HepG2 (cell line): ENCODE measurements around the gene ARHGAP45. TPM values are rescaled to one million over a fixed set of nuclear protein-coding genes. Genes with fewer than 3 reads are reported as not detected.
A peak's percentile ranks its signal among the peaks of the same experiment; 100 is the strongest.

Experiments used
- KMT2B ChIP-seq: IDR thresholded peaks from 2 replicates; pipeline ENCODE4 v1.6.1; 2016; ENCODE audit warnings: missing genetic modification reagents, missing compliant biosample characterization
- POLR2A ChIP-seq, 2 experiments: IDR thresholded peaks; 2 replicates each; pipeline ENCODE4 v1.6.1; 2011; ENCODE audit warnings: low read depth in 2 of 2, low read length in 2 of 2, mild to moderate bottlenecking in 1 of 2, moderate library complexity in 1 of 2; ENCODE audit not compliant: insufficient read depth in 1 of 2
- RBFOX2 ChIP-seq: fragments of 200-400 bp; formaldehyde crosslinking; IDR thresholded peaks from 2 replicates; pipeline ENCODE4 v1.6.1; 2017; ENCODE audit warnings: low read depth, mild to moderate bottlenecking, low read length
- RBM39 ChIP-seq: fragments of 200-400 bp; formaldehyde crosslinking; IDR thresholded peaks from one replicate; pipeline ENCODE4 v1.6.1; 2018; ENCODE audit warnings: antibody characterized with exemption, mild to moderate bottlenecking, low read depth, low read length; ENCODE audit not compliant: poor library complexity, severe bottlenecking
- ZC3H13 ChIP-seq: sonication (generic); formaldehyde crosslinking; IDR thresholded peaks from 2 replicates; pipeline ENCODE4 v1.8.1; 2023; ENCODE audit warnings: mild to moderate bottlenecking, missing genetic modification reagents, moderate library complexity
- ZNF709 ChIP-seq: sonication (generic); formaldehyde crosslinking; IDR thresholded peaks from 2 replicates; pipeline ENCODE4 v1.5.0; 2020; ENCODE audit warnings: mild to moderate bottlenecking, missing genetic modification reagents
- ZSCAN22 ChIP-seq: sonication (generic); formaldehyde crosslinking; IDR thresholded peaks from 2 replicates; pipeline ENCODE4 v1.4.0; 2020; ENCODE audit warnings: mild to moderate bottlenecking, missing genetic modification reagents
- polyA plus RNA-seq, 8 experiments: library from polyadenylated mRNA; depleted of rRNA in 3 of 8; stranded (reverse) in 7 of 8; unstranded in 1 of 8; fragments of >200 nt; fragmentation: Illumina TruSeq in 4 of 8; extraction: Trizol in 4 of 8; gene quantifications; 2 replicates each; pipeline versions ENCODE4 v1.2.1 to v1.2.3, GENCODE V29; 2011 to 2016; ENCODE audit warnings: low read depth in 4 of 8, missing spikeins in 1 of 8, mixed read lengths in 1 of 8; ENCODE audit not compliant: insufficient read depth in 1 of 8
- total RNA-seq, 5 experiments: library from RNA; depleted of rRNA; stranded (reverse); fragments of >200 nt; fragmentation: Illumina TruSeq; extraction: Trizol; gene quantifications; 2 replicates each; pipeline ENCODE4 v1.2.3, GENCODE V29; 2016; ENCODE audit warnings: low read depth in 1 of 5
- TF ChIP-seq, protein P1 (sequence below): sonication (generic); formaldehyde crosslinking; IDR thresholded peaks from 2 replicates; pipeline ENCODE4 v1.4.0; 2020; ENCODE audit warnings: mild to moderate bottlenecking, missing genetic modification reagents, borderline replicate concordance
- TF ChIP-seq, protein P2 (sequence below): sonication (generic); formaldehyde crosslinking; IDR thresholded peaks from 2 replicates; pipeline ENCODE4 v1.4.0; 2020; ENCODE audit warnings: low read depth, mild to moderate bottlenecking, missing genetic modification reagents
- TF ChIP-seq, protein P3 (sequence below): sonication (generic); formaldehyde crosslinking; IDR thresholded peaks from 2 replicates; pipeline ENCODE4 v1.4.0; 2020; ENCODE audit warnings: missing genetic modification reagents
- TF ChIP-seq, protein P4 (sequence below): sonication (generic); formaldehyde crosslinking; IDR thresholded peaks from 2 replicates; pipeline ENCODE4 v1.4.0; 2020; ENCODE audit warnings: missing genetic modification reagents

Gene ARHGAP45
- total and polyA plus RNA-seq, 2 of the 13 experiments (the other 11 are each of a cell fraction or from before 2014, with no cell fraction given): 0.84 to 32.0 TPM

DNA sequence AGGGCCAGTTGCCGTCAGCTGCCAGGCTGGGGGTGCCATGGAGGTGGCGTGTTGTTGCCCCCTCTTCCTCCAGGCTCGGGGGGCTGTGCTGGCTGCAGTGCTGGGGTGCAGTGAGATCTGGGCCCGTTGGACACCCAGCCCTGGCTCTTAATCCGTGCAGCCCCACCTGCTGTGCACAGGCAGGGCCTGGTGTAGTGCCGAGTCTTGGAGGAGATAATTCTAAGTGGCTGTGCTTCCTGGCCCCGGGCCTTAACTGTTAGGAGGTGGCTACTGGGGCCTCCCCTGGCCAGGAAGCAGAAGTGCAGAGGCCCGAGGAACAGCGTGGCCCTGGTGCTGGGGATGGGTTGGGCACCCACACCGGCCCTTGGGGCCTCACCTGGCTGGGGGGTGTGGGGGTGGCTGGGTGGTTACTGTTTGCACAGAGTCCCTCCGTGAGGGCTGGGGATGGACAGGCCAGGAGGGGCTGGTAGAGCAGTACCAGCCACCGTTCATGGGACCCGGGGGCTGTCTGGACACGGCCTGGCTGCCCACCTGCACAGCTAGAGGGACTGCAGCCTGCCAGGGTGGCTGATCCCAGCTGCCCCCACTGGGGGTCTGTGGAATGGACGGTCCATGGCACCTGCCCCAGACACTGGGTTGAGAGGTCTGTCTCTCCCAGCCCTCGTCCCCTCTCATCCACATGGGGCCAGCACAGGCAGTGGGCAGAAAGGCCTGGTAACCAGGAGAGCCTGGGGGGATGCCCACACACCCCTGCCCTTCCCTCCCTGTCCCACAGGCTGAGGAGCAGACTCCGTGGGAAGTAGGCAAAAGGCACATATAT is 40.1 kb downstream of the ARHGAP45 start (continued):
- TF ChIP-seq, protein P1, sequence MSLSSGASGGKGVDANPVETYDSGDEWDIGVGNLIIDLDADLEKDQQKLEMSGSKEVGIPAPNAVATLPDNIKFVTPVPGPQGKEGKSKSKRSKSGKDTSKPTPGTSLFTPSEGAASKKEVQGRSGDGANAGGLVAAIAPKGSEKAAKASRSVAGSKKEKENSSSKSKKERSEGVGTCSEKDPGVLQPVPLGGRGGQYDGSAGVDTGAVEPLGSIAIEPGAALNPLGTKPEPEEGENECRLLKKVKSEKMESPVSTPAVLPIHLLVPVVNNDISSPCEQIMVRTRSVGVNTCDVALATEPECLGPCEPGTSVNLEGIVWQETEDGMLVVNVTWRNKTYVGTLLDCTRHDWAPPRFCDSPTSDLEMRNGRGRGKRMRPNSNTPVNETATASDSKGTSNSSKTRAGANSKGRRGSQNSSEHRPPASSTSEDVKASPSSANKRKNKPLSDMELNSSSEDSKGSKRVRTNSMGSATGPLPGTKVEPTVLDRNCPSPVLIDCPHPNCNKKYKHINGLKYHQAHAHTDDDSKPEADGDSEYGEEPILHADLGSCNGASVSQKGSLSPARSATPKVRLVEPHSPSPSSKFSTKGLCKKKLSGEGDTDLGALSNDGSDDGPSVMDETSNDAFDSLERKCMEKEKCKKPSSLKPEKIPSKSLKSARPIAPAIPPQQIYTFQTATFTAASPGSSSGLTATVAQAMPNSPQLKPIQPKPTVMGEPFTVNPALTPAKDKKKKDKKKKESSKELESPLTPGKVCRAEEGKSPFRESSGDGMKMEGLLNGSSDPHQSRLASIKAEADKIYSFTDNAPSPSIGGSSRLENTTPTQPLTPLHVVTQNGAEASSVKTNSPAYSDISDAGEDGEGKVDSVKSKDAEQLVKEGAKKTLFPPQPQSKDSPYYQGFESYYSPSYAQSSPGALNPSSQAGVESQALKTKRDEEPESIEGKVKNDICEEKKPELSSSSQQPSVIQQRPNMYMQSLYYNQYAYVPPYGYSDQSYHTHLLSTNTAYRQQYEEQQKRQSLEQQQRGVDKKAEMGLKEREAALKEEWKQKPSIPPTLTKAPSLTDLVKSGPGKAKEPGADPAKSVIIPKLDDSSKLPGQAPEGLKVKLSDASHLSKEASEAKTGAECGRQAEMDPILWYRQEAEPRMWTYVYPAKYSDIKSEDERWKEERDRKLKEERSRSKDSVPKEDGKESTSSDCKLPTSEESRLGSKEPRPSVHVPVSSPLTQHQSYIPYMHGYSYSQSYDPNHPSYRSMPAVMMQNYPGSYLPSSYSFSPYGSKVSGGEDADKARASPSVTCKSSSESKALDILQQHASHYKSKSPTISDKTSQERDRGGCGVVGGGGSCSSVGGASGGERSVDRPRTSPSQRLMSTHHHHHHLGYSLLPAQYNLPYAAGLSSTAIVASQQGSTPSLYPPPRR (CRISPR knock-in tag): no peak
- TF ChIP-seq, protein P2, sequence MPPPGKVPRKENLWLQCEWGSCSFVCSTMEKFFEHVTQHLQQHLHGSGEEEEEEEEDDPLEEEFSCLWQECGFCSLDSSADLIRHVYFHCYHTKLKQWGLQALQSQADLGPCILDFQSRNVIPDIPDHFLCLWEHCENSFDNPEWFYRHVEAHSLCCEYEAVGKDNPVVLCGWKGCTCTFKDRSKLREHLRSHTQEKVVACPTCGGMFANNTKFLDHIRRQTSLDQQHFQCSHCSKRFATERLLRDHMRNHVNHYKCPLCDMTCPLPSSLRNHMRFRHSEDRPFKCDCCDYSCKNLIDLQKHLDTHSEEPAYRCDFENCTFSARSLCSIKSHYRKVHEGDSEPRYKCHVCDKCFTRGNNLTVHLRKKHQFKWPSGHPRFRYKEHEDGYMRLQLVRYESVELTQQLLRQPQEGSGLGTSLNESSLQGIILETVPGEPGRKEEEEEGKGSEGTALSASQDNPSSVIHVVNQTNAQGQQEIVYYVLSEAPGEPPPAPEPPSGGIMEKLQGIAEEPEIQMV (CRISPR knock-in tag): no peak
- peak; percentile 2 to 25; a peak in 3 of 4 replicates for TF ChIP-seq POLR2A (IDR thresholded peaks at IDR 0.05; ENCODE audit: insufficient read depth in 1 of 2, low read depth in 2 of 2, low read length in 2 of 2)
- peak; percentile 39 for TF ChIP-seq RBM39
- TF ChIP-seq, protein P3, sequence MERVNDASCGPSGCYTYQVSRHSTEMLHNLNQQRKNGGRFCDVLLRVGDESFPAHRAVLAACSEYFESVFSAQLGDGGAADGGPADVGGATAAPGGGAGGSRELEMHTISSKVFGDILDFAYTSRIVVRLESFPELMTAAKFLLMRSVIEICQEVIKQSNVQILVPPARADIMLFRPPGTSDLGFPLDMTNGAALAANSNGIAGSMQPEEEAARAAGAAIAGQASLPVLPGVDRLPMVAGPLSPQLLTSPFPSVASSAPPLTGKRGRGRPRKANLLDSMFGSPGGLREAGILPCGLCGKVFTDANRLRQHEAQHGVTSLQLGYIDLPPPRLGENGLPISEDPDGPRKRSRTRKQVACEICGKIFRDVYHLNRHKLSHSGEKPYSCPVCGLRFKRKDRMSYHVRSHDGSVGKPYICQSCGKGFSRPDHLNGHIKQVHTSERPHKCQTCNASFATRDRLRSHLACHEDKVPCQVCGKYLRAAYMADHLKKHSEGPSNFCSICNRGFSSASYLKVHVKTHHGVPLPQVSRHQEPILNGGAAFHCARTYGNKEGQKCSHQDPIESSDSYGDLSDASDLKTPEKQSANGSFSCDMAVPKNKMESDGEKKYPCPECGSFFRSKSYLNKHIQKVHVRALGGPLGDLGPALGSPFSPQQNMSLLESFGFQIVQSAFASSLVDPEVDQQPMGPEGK: 0 out of 2 replicates have a peak, but pooled peaks have one; percentile 20
- no peak for TF ChIP-seq KMT2B (CRISPR knock-in tag)
- TF ChIP-seq ZSCAN22: no peak
- 0 out of 2 replicates have a peak, but pooled peaks have one; percentile 37 for TF ChIP-seq ZNF709 (CRISPR knock-in tag)
- TF ChIP-seq, protein P4, sequence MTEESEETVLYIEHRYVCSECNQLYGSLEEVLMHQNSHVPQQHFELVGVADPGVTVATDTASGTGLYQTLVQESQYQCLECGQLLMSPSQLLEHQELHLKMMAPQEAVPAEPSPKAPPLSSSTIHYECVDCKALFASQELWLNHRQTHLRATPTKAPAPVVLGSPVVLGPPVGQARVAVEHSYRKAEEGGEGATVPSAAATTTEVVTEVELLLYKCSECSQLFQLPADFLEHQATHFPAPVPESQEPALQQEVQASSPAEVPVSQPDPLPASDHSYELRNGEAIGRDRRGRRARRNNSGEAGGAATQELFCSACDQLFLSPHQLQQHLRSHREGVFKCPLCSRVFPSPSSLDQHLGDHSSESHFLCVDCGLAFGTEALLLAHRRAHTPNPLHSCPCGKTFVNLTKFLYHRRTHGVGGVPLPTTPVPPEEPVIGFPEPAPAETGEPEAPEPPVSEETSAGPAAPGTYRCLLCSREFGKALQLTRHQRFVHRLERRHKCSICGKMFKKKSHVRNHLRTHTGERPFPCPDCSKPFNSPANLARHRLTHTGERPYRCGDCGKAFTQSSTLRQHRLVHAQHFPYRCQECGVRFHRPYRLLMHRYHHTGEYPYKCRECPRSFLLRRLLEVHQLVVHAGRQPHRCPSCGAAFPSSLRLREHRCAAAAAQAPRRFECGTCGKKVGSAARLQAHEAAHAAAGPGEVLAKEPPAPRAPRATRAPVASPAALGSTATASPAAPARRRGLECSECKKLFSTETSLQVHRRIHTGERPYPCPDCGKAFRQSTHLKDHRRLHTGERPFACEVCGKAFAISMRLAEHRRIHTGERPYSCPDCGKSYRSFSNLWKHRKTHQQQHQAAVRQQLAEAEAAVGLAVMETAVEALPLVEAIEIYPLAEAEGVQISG (CRISPR knock-in tag): 0 out of 2 replicates have a peak, but pooled peaks have one; percentile 15
- 0 out of 2 replicates have a peak, but pooled peaks have one; percentile 21 for TF ChIP-seq ZC3H13 (CRISPR knock-in tag)
- TF ChIP-seq RBFOX2: peak; percentile 70
